SJSA1 (cell line): ENCODE results near the gene DYRK1B. TPM values are rescaled to one million over a fixed set of nuclear protein-coding genes. Genes with fewer than 3 reads are reported as not detected.
A peak's percentile ranks its signal among the peaks of the same experiment; 100 is the strongest.

ENCODE experiments used
- DNase-seq, 2 experiments: peaks; one replicate each; pipeline ENCODE4 v3.0.0-alpha.2; 2015 to 2020; ENCODE audit warnings: low spot score in 2 of 2, low read depth in 1 of 2
- H3K27ac ChIP-seq: fragments of 250-450 bp; sonication (Bioruptor Pico); 2 replicates; pipeline ENCODE4 v1.5.1; 2020; ENCODE audit warnings: mild to moderate bottlenecking, moderate library complexity
- H3K27me3 ChIP-seq: fragments of 250-450 bp; sonication (Bioruptor Pico); replicated peaks from 2 replicates; pipeline ENCODE4 v1.5.1; 2020; ENCODE audit warnings: mild to moderate bottlenecking, moderate library complexity
- H3K36me3 ChIP-seq: fragments of 250-450 bp; sonication (Bioruptor Pico); 2 replicates; pipeline ENCODE4 v1.5.1; 2020; ENCODE audit warnings: mild to moderate bottlenecking
- H3K4me1 ChIP-seq: fragments of 250-450 bp; sonication (Bioruptor Pico); replicated peaks from 2 replicates; pipeline ENCODE4 v1.6.1; 2021; ENCODE audit warnings: mild to moderate bottlenecking
- H3K4me3 ChIP-seq: fragments of 250-450 bp; sonication (Bioruptor Pico); 2 replicates; pipeline ENCODE4 v1.5.1; 2020; ENCODE audit warnings: mild to moderate bottlenecking
- H3K9me3 ChIP-seq: fragments of 250-450 bp; sonication (Bioruptor Pico); replicated peaks from 2 replicates; pipeline ENCODE4 v1.5.1; 2020; ENCODE audit warnings: mild to moderate bottlenecking
- total RNA-seq: library from RNA; depleted of rRNA; stranded (reverse); fragments of >200 nt; shearing (Covaris generic); gene quantifications from 2 replicates; pipeline ENCODE4 v1.2.3, GENCODE V29; 2014

The DYRK1B gene
- total RNA-seq, 1 experiment from 2014 or later, result 2.0 TPM

GRCh38 chr19:39833160-39833463 lies 850 bp downstream of the DYRK1B start:
- H3K4me1 ChIP-seq, result peaks cover 14% of the 10 kb centered on the region
- no peaks in the 10 kb centered on the region for H3K9me3 ChIP-seq
- no peaks in the 10 kb centered on the region for H3K27me3 ChIP-seq
- H3K27ac ChIP-seq, result peak overlapping the region; percentile 77; the same call in 1 of the 2 replicates
- H3K36me3 ChIP-seq, result peaks cover 55% of the 10 kb centered on the region
- H3K4me3 ChIP-seq, result peak overlapping the region; percentile 62
- DNase-seq, result no peak

GRCh38 chr19:39832341-39833083 lies 1.4 kb downstream of the DYRK1B start:
- Histone ChIP-seq H3K36me3 (peaks cover 49% of the 10 kb centered on the region), H3K4me1 (peaks cover 14% of the 10 kb centered on the region), H3K9me3 (no peaks in the 10 kb centered on the region), H3K4me3 (peak overlapping the region; percentile 62; the same call in 1 of the 2 replicates), H3K27me3 (no peaks in the 10 kb centered on the region), H3K27ac (no peak overlapping the region)
- DNase-seq, result no peak

- Histone ChIP-seq H3K27ac (no peak overlapping the region), H3K4me3 (no peak overlapping the region), H3K36me3 (peaks cover 40% of the 10 kb centered on the region), H3K4me1 (peaks cover 14% of the 10 kb centered on the region), H3K27me3 (no peaks in the 10 kb centered on the region), H3K9me3 (no peaks in the 10 kb centered on the region)
- no peak for DNase-seq
These were observed 2.3 kb downstream of the DYRK1B start for GRCh38 chr19:39831679-39832078.

GRCh38 chr19:39830847-39831246 lies 3.1 kb downstream of the DYRK1B start:
- Histone ChIP-seq H3K27ac (no peak overlapping the region), H3K27me3 (no peaks in the 10 kb centered on the region), H3K4me1 (peaks cover 14% of the 10 kb centered on the region), H3K9me3 (no peaks in the 10 kb centered on the region), H3K36me3 (peaks cover 35% of the 10 kb centered on the region), H3K4me3 (no peak overlapping the region)
- no peak for DNase-seq

- Histone ChIP-seq H3K4me1 (peaks cover 14% of the 10 kb centered on the region), H3K27me3 (no peaks in the 10 kb centered on the region), H3K9me3 (no peaks in the 10 kb centered on the region), H3K36me3 (peaks cover 33% of the 10 kb centered on the region), H3K4me3 (no peak overlapping the region), H3K27ac (no peak overlapping the region)
- no peak for DNase-seq
These were observed 3.6 kb downstream of the DYRK1B start for GRCh38 chr19:39830406-39830805.

GRCh38 chr19:39829702-39830275 lies 4.2 kb downstream of the DYRK1B start:
- Histone ChIP-seq H3K4me1 (peaks cover 15% of the 10 kb centered on the region), H3K4me3 (no peak overlapping the region), H3K27me3 (no peaks in the 10 kb centered on the region), H3K36me3 (peaks cover 27% of the 10 kb centered on the region), H3K27ac (no peak overlapping the region), H3K9me3 (no peaks in the 10 kb centered on the region)
- no peak for DNase-seq

GRCh38 chr19:39828654-39829032 lies 5.3 kb downstream of the DYRK1B start:
- Histone ChIP-seq H3K4me1 (peaks cover 16% of the 10 kb centered on the region), H3K9me3 (no peaks in the 10 kb centered on the region), H3K27ac (no peak overlapping the region), H3K4me3 (no peak overlapping the region), H3K36me3 (peaks cover 17% of the 10 kb centered on the region), H3K27me3 (no peaks in the 10 kb centered on the region)
- DNase-seq, result no peak

GRCh38 chr19:39828015-39828653 lies 5.8 kb downstream of the DYRK1B start:
- Histone ChIP-seq H3K9me3 (no peaks in the 10 kb centered on the region), H3K27ac (no peak overlapping the region), H3K36me3 (peaks cover 16% of the 10 kb centered on the region), H3K27me3 (no peaks in the 10 kb centered on the region), H3K4me1 (peaks cover 13% of the 10 kb centered on the region), H3K4me3 (no peak overlapping the region)
- no peak for DNase-seq

- H3K4me1 ChIP-seq, result peaks cover 11% of the 10 kb centered on the region
- H3K27me3 ChIP-seq, result no peaks in the 10 kb centered on the region
- H3K4me3 ChIP-seq, result no peak overlapping the region
- DNase-seq, result no peak
- H3K36me3 ChIP-seq, result peaks cover 16% of the 10 kb centered on the region
- H3K9me3 ChIP-seq, result no peaks in the 10 kb centered on the region
- no peak overlapping the region for H3K27ac ChIP-seq
These were observed 6.7 kb downstream of the DYRK1B start for GRCh38 chr19:39827216-39827615.

GRCh38 chr19:39826311-39826945 lies 7.5 kb downstream of the DYRK1B start:
- Histone ChIP-seq H3K36me3 (peaks cover 14% of the 10 kb centered on the region), H3K9me3 (no peaks in the 10 kb centered on the region; the same call in 1 of the 2 replicates), H3K27me3 (no peaks in the 10 kb centered on the region), H3K27ac (no peak overlapping the region), H3K4me3 (no peak overlapping the region), H3K4me1 (peaks cover 11% of the 10 kb centered on the region)
- DNase-seq, result no peak

- no peak for DNase-seq
- no peak overlapping the region for H3K4me3 ChIP-seq
- no peaks in the 10 kb centered on the region; the same call in 1 of the 2 replicates for H3K9me3 ChIP-seq
- H3K36me3 ChIP-seq, result peaks cover 12% of the 10 kb centered on the region
- H3K27me3 ChIP-seq, result no peaks in the 10 kb centered on the region
- H3K27ac ChIP-seq, result no peak overlapping the region
- H3K4me1 ChIP-seq, result peaks cover 11% of the 10 kb centered on the region
These were observed 8.4 kb downstream of the DYRK1B start for GRCh38 chr19:39825531-39826076.

- DNase-seq, result no peak
- no peaks in the 10 kb centered on the region for H3K27me3 ChIP-seq
- H3K36me3 ChIP-seq, result peaks cover 8% of the 10 kb centered on the region
- H3K4me3 ChIP-seq, result no peak overlapping the region; the same call in 1 of the 2 replicates
- no peak overlapping the region for H3K27ac ChIP-seq
- peaks cover 11% of the 10 kb centered on the region for H3K4me1 ChIP-seq
- H3K9me3 ChIP-seq, result no peaks in the 10 kb centered on the region; the same call in 1 of the 2 replicates
These were observed 8.9 kb downstream of the DYRK1B start for GRCh38 chr19:39825093-39825463.

GRCh38 chr19:39824143-39825092 lies 9.5 kb downstream of the DYRK1B start:
- H3K36me3 ChIP-seq, result peaks cover 4% of the 10 kb centered on the region
- H3K4me1 ChIP-seq, result peaks cover 11% of the 10 kb centered on the region
- H3K4me3 ChIP-seq, result peak overlapping the region; percentile 52
- H3K27me3 ChIP-seq, result no peaks in the 10 kb centered on the region
- H3K9me3 ChIP-seq, result no peaks in the 10 kb centered on the region; the same call in 1 of the 2 replicates
- no peak overlapping the region for H3K27ac ChIP-seq
- DNase-seq, result peak; percentile 72 to 85
